ENCODE data around the gene ROBO1. TPM values are rescaled to one million over a fixed set of nuclear protein-coding genes. Genes with fewer than 3 reads are reported as not detected.

Gene ROBO1
- total RNA-seq, 1 experiment from 2014 or later, result 67.6 TPM

- intact Hi-C loops (cut with micrococcal nuclease; ENCODE audit: unreplicated experiment), result no loop called here
- no peaks in the 10 kb centered on the region for H3K27me3 ChIP-seq (replicated peaks; ENCODE audit: insufficient read depth, low read depth, low read length, poor library complexity)
- DNase-seq (ENCODE audit: low spot score), result no peak
- TF ChIP-seq EZH2 (IDR thresholded peaks at IDR 0.05; ENCODE audit: borderline replicate concordance, low read depth, low read length, poor library complexity, severe bottlenecking), result no peak
- TF ChIP-seq CTCF (conservative IDR thresholded peaks at IDR 0.05; ENCODE audit: low read depth, low read length), result no peak
- POLR2A ChIA-PET (ENCODE audit: low non-redundant PET), result no interaction called here
- no peak overlapping the region for H3K27ac ChIP-seq (ENCODE audit: low read depth, low read length, poor library complexity, severe bottlenecking)
- H3K4me1 ChIP-seq (ENCODE audit: insufficient read depth, low read length, poor library complexity, severe bottlenecking), result peaks cover 3% of the 10 kb centered on the region
- H3K36me3 ChIP-seq (ENCODE audit: insufficient read depth, low read length, poor library complexity, severe bottlenecking), result no peaks in the 10 kb centered on the region
- H3K9me3 ChIP-seq (ENCODE audit: low read depth, low read length, poor library complexity, severe bottlenecking), result no peaks in the 10 kb centered on the region
- CTCF ChIA-PET, result no interaction called here
- BruUV-seq (replicated peaks), result no TSS peak
- H3K4me3 ChIP-seq (ENCODE audit: low read depth, low read length, poor library complexity, severe bottlenecking), result no peak overlapping the region
These were observed 1018.7 kb downstream of the ROBO1 start for GRCh38 chr3:78749056-78749455.

- no peak for TF ChIP-seq EZH2 (IDR thresholded peaks at IDR 0.05; ENCODE audit: borderline replicate concordance, low read depth, low read length, poor library complexity, severe bottlenecking)
- no peak for TF ChIP-seq CTCF (conservative IDR thresholded peaks at IDR 0.05; ENCODE audit: low read depth, low read length)
- H3K36me3 ChIP-seq (ENCODE audit: insufficient read depth, low read length, poor library complexity, severe bottlenecking), result peaks cover 5% of the 10 kb centered on the region
- H3K27ac ChIP-seq (ENCODE audit: low read depth, low read length, poor library complexity, severe bottlenecking), result no peak overlapping the region
- no peak for DNase-seq (ENCODE audit: low spot score)
- peaks cover 4% of the 10 kb centered on the region for H3K4me1 ChIP-seq (ENCODE audit: insufficient read depth, low read length, poor library complexity, severe bottlenecking)
- H3K27me3 ChIP-seq (replicated peaks; ENCODE audit: insufficient read depth, low read depth, low read length, poor library complexity), result no peaks in the 10 kb centered on the region
- no peak overlapping the region for H3K4me3 ChIP-seq (ENCODE audit: low read depth, low read length, poor library complexity, severe bottlenecking)
- no peaks in the 10 kb centered on the region for H3K9me3 ChIP-seq (ENCODE audit: low read depth, low read length, poor library complexity, severe bottlenecking)
- intact Hi-C loops (cut with micrococcal nuclease; ENCODE audit: unreplicated experiment), result no loop called here
- ChIA-PET POLR2A (ENCODE audit: low non-redundant PET) (no interaction called here), CTCF (no interaction called here)
- no TSS peak for BruUV-seq (replicated peaks)
These were observed 1022.0 kb downstream of the ROBO1 start for GRCh38 chr3:78745847-78746246.

GRCh38 chr3:78742491-78742890, 1025.3 kb downstream of the ROBO1 start:
- TF ChIP-seq EZH2 (IDR thresholded peaks at IDR 0.05; ENCODE audit: borderline replicate concordance, low read depth, low read length, poor library complexity, severe bottlenecking) (no peak), CTCF (conservative IDR thresholded peaks at IDR 0.05; ENCODE audit: low read depth, low read length) (no peak)
- no TSS peak for BruUV-seq (replicated peaks)
- no peak for DNase-seq (ENCODE audit: low spot score)
- peaks cover 5% of the 10 kb centered on the region for H3K36me3 ChIP-seq (ENCODE audit: insufficient read depth, low read length, poor library complexity, severe bottlenecking)
- intact Hi-C loops (cut with micrococcal nuclease; ENCODE audit: unreplicated experiment), result no loop called here
- ChIA-PET CTCF (no interaction called here), POLR2A (ENCODE audit: low non-redundant PET) (no interaction called here)
- no peaks in the 10 kb centered on the region for H3K9me3 ChIP-seq (ENCODE audit: low read depth, low read length, poor library complexity, severe bottlenecking)
- H3K27ac ChIP-seq (ENCODE audit: low read depth, low read length, poor library complexity, severe bottlenecking), result no peak overlapping the region
- H3K27me3 ChIP-seq (replicated peaks; ENCODE audit: insufficient read depth, low read depth, low read length, poor library complexity), result no peaks in the 10 kb centered on the region
- H3K4me3 ChIP-seq (ENCODE audit: low read depth, low read length, poor library complexity, severe bottlenecking), result no peak overlapping the region
- H3K4me1 ChIP-seq (ENCODE audit: insufficient read depth, low read length, poor library complexity, severe bottlenecking), result peaks cover 30% of the 10 kb centered on the region

Data from A673 (cell line).